Epithelial cell of esophagus (primary cell): ENCODE results near the gene REPS1.

Source experiments
- DNase-seq: peaks from one replicate; pipeline ENCODE4 v3.0.0; 2010; ENCODE audit warnings: low read depth
- H3K4me3 ChIP-seq: 2 replicates; pipeline ENCODE4 v1.5.1; 2011; ENCODE audit warnings: mild to moderate bottlenecking, low read length, control low read depth
- TF ChIP-seq, protein P1 (sequence below): IDR thresholded peaks from 2 replicates; pipeline ENCODE4 v1.5.1; 2011; ENCODE audit warnings: low read depth, mild to moderate bottlenecking, low read length, control low read depth, inconsistent platforms; ENCODE audit not compliant: insufficient read depth; ENCODE audit errors: missing control alignments

REPS1 gene

DNA sequence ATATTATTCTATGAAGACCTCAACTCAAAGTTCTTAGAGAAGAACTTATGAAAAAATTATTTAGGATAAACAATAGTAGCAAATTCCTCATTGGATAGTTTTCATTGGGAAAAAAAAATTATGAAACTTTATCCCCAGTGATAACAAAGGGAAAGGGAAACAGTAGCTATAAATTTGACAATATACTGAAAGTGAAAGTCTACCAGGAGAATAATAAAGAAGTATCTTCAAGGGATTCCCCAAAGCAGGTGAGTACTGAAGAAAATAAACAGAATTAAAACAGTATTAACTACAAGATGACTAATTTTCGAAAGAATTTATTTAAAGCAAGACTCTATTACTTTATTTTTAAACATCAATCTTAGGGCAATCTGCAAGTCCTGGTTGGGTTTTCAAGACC, 56.4 kb downstream of the REPS1 start:
- TF ChIP-seq, protein P1, sequence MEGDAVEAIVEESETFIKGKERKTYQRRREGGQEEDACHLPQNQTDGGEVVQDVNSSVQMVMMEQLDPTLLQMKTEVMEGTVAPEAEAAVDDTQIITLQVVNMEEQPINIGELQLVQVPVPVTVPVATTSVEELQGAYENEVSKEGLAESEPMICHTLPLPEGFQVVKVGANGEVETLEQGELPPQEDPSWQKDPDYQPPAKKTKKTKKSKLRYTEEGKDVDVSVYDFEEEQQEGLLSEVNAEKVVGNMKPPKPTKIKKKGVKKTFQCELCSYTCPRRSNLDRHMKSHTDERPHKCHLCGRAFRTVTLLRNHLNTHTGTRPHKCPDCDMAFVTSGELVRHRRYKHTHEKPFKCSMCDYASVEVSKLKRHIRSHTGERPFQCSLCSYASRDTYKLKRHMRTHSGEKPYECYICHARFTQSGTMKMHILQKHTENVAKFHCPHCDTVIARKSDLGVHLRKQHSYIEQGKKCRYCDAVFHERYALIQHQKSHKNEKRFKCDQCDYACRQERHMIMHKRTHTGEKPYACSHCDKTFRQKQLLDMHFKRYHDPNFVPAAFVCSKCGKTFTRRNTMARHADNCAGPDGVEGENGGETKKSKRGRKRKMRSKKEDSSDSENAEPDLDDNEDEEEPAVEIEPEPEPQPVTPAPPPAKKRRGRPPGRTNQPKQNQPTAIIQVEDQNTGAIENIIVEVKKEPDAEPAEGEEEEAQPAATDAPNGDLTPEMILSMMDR: no peak
- no peak overlapping the region for H3K4me3 ChIP-seq
- DNase-seq: no peak

DNA sequence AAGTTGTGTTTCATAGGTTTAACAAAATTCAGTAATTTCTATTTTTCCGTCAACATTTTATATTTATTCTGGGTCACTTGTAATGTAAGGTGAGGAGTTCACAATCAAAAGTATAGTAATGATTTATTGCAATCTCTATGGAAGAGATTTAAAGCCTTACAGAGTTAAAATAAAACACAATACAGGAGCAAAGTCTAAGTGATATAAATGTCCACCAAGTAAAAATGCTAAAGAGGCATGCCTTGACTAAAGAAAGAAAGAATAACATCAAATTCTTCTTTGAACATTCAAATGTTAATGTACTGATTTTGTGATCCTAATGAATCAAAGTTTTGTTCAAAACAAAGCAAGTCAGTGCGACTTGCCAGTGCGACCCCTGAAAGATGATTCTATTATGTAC, 61.5 kb downstream of the REPS1 start:
- TF ChIP-seq, protein P1: no peak
- no peak overlapping the region for H3K4me3 ChIP-seq
- no peak for DNase-seq

DNA sequence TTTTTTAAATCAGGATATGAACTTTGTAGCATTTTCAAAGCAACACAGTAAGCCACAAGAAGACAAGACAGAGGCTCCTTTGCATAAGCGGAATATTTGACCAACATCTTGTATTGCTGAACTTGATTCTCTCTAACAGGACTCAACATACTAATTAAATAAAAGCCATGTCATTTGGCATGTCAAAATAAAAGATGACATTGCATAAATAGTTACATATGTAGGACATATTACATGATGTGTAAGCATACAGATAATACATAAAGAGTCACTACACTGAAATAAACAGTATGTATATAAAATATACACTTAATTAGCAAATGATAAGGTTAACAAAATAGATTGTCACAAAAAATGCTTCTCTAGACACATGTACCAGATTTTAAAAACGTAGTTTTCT, 62.2 kb downstream of the REPS1 start:
- DNase-seq: no peak
- H3K4me3 ChIP-seq: no peak overlapping the region
- TF ChIP-seq, protein P1: no peak

DNA sequence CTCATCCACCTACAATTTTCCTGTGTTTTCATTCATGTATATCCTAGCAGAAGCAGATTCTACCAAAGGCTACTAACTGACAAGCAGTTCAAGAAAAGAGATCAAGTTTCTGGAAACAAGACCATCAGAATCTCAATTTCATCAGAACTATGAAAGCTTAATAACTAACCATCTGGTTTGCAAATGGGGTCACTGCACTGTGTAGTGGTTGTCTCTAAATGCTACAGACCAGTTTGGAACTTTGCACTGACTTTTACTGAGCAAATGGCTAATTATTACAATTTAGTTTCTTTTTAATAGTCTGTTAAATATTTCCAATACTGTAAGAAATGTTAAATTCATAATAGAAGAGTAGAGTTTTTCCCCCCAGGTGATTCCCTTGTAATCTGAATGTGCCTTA, 64.5 kb downstream of the REPS1 start:
- no peak for DNase-seq
- H3K4me3 ChIP-seq: no peak overlapping the region
- TF ChIP-seq, protein P1: no peak

DNA sequence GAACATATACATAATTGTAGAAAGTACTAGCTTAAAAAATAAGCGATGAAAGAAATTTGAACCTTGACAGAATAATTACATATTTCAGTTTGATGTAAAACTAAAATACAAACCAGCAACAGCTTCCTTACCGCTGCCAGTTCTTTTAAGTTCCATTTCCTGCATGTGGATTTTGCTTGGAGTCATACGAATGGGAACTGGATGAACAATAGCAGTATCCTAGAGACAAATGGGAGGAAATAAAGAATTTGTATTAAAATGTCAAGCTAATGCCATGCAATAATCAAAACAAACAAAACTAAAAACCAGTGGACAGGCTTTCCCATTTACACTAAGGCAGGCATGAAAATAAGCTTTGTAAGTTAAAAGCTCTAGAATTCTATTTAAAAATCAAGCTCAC, 67.1 kb downstream of the REPS1 start:
- no peak for DNase-seq
- TF ChIP-seq, protein P1: no peak
- H3K4me3 ChIP-seq: no peak overlapping the region

DNA sequence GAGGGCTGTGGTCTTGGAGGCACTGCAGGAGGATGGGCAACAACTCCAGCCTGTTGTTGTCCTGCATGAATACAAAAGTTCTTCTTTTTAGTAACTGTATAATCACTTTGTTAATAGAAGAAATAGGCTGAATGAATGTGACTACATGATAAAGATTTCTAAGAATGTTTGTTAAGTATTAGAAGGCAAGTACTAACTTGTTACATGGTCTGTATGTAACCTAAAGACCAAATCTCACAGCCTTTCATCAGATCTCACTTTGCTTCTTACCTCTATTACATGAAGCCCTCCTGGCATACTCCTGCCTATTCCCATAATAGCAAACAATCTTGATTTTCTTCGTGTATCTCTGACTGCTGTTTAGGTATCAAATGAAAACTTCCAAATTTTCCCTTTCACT, 73.4 kb downstream of the REPS1 start:
- H3K4me3 ChIP-seq: no peak overlapping the region
- peak; percentile 67 for DNase-seq
- TF ChIP-seq, protein P1: no peak

DNA sequence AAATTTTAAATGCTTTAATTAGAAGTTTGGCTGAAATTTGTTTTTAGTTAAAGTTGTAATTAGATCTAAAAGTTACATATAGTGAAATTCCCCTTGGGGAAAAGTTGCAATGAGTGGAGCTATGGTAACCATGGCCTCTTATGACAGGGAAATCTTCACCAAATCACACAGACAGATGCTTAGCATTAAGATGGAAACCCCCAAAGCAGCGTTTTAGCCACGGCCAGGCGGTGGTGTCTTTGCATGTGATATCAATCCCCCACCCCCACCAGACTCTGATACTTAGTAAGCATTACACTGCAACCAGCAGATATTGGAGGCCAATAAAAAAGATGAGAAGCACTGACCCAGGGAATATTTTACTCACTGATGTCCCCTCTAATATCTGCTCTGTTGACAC, 75.7 kb downstream of the REPS1 start:
- DNase-seq: no peak

More for the DNA sequence above, 75.7 kb downstream of the REPS1 start:
- TF ChIP-seq, protein P1: no peak
- H3K4me3 ChIP-seq: no peak overlapping the region
